Stimulated activated CD4-positive, alpha-beta T cell treated with anti-CD3 and anti-CD28 coated beads, Interleukin-4, amount 100 ng/mL, for 4 hours (primary cell): ENCODE measurements around the gene MGARP.

Source experiments
- DNase-seq, 2 experiments: peaks; one replicate each; pipeline ENCODE4 v3.0.0-alpha.2; 2020

The MGARP gene

GRCh38 chr4:139242511-139243051, 37.4 kb downstream of the MGARP start:
- DNase-seq: no peak

- DNase-seq: no peak
Observed at GRCh38 chr4:139241784-139242151, 38.3 kb downstream of the MGARP start.

- no peak for DNase-seq
Observed at GRCh38 chr4:139241086-139241783, 38.8 kb downstream of the MGARP start.

GRCh38 chr4:139239127-139239772, 40.8 kb downstream of the MGARP start:
- DNase-seq: no peak

DNA sequence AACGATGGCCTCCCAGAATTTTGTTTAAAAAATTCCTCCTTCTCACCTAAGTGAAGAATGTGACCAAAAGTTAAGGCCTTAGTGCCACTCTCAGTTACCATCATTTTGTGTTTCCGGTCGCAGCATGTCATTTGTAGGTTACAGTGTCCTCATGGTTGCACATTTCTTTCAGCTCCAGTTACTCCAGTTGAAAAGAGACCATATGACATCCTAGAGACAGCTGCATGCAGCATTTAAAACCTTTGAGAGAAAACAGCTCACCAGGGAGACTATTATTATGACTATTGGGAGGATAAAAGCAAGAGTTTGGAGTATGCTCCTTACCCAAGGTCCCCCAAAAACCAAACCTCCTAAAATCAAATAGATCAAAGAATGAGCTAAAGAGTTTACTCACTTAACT, 45.8 kb downstream of the MGARP start:
- no peak for DNase-seq

GRCh38 chr4:139229534-139230039, 50.4 kb downstream of the MGARP start:
- no peak for DNase-seq

DNA sequence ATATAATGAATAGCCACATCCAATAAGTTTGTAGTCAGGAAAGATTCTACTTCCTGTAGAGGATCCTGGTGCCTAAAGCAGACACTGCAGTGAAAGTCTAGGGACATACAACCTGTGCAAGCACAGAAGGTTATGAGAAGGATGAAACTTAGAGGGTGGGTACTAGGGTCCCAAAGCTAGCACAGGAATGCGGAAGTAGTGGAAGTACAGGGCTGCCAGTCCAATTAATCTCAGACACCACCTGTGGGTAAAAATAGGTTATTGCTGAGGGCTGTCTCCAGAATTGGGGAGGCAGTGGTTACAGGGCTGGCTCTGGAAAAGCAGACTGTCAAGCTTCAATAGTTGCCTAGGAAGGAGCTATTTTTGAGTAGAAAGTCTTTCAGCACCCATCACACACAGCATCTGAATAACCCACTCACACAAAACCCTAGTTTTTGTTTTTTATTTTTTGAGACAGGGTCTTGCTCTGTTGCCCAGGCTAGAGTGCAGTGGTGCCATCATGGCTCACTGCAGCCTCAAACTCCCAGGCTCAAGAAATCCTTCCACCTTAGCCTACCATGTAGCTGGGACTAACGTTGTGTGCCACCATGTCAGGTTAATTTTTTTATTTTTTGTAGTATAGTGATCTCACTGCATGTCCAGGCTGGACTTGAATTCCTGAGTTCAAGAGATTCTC, 52.2 kb downstream of the MGARP start:
- no peak for DNase-seq

GRCh38 chr4:139223682-139224317, 56.2 kb downstream of the MGARP start:
- DNase-seq: no peak

DNA sequence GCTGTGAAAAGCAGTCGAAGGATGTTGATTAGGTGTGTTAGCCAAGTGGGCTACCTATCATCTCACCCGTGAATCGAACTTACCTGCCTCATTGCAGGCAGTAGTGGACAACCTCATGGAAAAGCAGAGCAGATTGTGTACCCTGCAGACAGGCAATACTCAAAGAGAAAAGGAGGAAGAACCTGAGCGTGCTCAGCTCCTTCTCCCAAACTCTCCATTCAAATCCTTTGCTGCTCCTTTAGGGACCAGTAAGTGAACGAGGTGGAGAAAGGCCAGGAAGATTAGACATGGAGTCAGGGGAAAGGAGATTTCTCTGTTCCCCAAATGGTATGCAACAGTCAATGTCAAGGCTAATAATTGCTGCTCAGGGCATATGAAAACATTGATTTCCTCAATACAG, 57.8 kb downstream of the MGARP start:
- DNase-seq: no peak

DNA sequence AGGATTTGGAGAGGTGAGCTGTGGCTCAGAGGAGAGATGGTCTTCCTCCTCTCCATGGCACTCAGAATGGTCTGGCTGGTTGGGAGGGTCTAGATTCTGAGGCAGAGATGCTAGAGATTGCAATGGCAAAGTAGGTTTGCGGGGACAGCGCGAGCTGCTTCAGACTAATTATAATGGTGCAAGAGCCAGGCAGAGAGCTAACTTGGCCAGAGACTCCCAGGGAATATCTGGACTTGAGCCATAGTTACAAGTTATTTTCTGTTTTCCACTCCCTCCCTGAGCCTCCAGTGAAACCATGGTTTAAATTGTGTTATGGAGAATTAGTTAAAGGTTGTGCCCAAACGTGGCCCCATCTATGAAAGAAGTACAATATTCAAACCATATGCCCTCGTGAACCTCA, 58.3 kb downstream of the MGARP start:
- no peak for DNase-seq

DNA sequence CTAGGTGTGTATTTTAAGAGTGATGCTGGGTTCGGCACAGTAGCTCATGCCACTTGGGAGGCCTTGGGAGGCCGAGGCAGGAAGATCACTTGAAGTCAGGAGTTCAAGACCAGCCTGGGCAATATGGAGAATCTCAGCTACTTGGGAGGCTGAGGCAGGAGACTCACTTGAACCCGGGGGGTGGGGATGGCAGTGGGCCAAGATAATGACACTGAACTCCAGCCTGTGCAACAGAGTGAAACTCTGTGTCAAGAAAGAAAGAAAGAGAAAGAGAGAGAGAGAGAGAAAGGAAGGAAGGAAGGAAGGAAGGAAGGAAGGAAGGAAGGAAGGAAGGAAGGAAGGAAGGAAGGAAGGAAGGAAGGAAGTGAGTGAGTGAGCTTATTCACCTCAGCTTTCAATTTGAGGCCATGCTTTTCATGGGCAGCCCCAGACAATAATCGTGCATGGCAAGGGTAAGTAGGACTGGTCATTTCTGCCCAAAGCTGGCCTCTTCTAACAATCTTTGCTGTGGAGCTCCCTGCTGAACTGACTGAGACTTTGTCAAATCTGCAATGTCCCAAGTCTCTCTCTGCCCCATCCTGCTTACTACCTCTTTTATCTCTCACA, 60.5 kb downstream of the MGARP start:
- DNase-seq: no peak
